Loucy (cell line): Measurements from ENCODE around the gene KRTAP19-1.

Experiments used
- H2AFZ ChIP-seq: fragments of 200-600 bp; sonication (generic); 2 replicates; pipeline ENCODE4 v1.6.0; 2016; ENCODE audit warnings: antibody characterized with exemption, mild to moderate bottlenecking, low read length, moderate library complexity
- H3F3A ChIP-seq: fragments of 200-600 bp; 2 replicates; pipeline ENCODE4 v1.6.0; 2016; ENCODE audit warnings: antibody characterized with exemption, low read depth, mild to moderate bottlenecking
- H3K27me3 ChIP-seq: fragments of 200-600 bp; sonication (generic); 2 replicates; pipeline ENCODE4 v1.6.1; 2014; ENCODE audit warnings: low read length, mild to moderate bottlenecking; ENCODE audit not compliant: insufficient read depth, poor library complexity, severe bottlenecking
- H3K36me3 ChIP-seq: fragments of 200-600 bp; sonication (generic); 2 replicates; pipeline ENCODE4 v1.6.1; 2016; ENCODE audit warnings: low read length; ENCODE audit not compliant: insufficient read depth
- H3K4me1 ChIP-seq: fragments of 200-600 bp; sonication (generic); 2 replicates; pipeline ENCODE4 v1.5.1; 2014; ENCODE audit warnings: low read length, mild to moderate bottlenecking; ENCODE audit not compliant: insufficient read depth, poor library complexity, severe bottlenecking
- H3K4me2 ChIP-seq: fragments of 200-600 bp; sonication (generic); 2 replicates; pipeline ENCODE4 v1.6.0; 2014; ENCODE audit warnings: antibody characterized with exemption, low read length, low read depth, mild to moderate bottlenecking; ENCODE audit not compliant: poor library complexity, severe bottlenecking
- H3K4me3 ChIP-seq: fragments of 200-600 bp; sonication (generic); 2 replicates; pipeline ENCODE4 v1.5.1; 2014; ENCODE audit warnings: low read length, mild to moderate bottlenecking, mixed read lengths; ENCODE audit not compliant: poor library complexity, severe bottlenecking
- H3K79me2 ChIP-seq: fragments of 200-600 bp; sonication (generic); 2 replicates; pipeline ENCODE4 v1.6.1; 2014; ENCODE audit warnings: low read length; ENCODE audit not compliant: insufficient read depth
- H3K9ac ChIP-seq: fragments of 200-600 bp; sonication (generic); 2 replicates; pipeline ENCODE4 v1.6.0; 2014; ENCODE audit warnings: mild to moderate bottlenecking, low read depth, low read length, moderate library complexity; ENCODE audit not compliant: poor library complexity, severe bottlenecking
- H3K9me2 ChIP-seq: fragments of 200-600 bp; sonication (generic); replicated peaks from 2 replicates; pipeline ENCODE4 v1.6.1; 2016; ENCODE audit warnings: low read depth, low read length, mixed read lengths
- H3K9me3 ChIP-seq: fragments of 200-600 bp; sonication (generic); 2 replicates; pipeline ENCODE4 v1.6.1; 2014; ENCODE audit warnings: mild to moderate bottlenecking, antibody characterized with exemption, low read length, low read depth; ENCODE audit not compliant: insufficient read depth
- H4K20me1 ChIP-seq: fragments of 200-600 bp; sonication (generic); 2 replicates; pipeline ENCODE4 v1.6.0; 2014; ENCODE audit warnings: antibody characterized with exemption, low read length, mild to moderate bottlenecking; ENCODE audit not compliant: insufficient read depth, poor library complexity, severe bottlenecking
- CTCF ChIP-seq: fragments of 200-600 bp; sonication (generic); conservative IDR thresholded peaks from 2 replicates; pipeline ENCODE4 v1.5.1; 2014; ENCODE audit warnings: mild to moderate bottlenecking, antibody characterized with exemption, low read length
- EZH2phosphoT487 ChIP-seq: fragments of 200-600 bp; IDR thresholded peaks from 2 replicates; pipeline ENCODE4 v1.6.1; 2018; ENCODE audit warnings: antibody characterized with exemption, mild to moderate bottlenecking, moderate library complexity, borderline replicate concordance

Gene KRTAP19-1

GRCh38 chr21:30502041-30502440 is 21.9 kb upstream of the KRTAP19-1 start, which contains the start of gene KRTAP19-5:
TSS of gene KRTAP19-5 (minus strand) at chr21:30502141. CDS start at chr21:30502090, 51 bp downstream.
- Histone ChIP-seq H2AFZ (no peak within 1 kb of the TSS), H3K79me2 (no peaks in the 10 kb centered on the region), H3K9me2 (no peaks in the 10 kb centered on the region), H4K20me1 (no peaks in the 10 kb centered on the region), H3K36me3 (no peaks in the 10 kb centered on the region), H3K27me3 (no peaks in the 10 kb centered on the region), H3K9ac (no peak within 1 kb of the TSS), H3K4me2 (no peak within 1 kb of the TSS), H3K9me3 (no peaks in the 10 kb centered on the region), H3F3A (no peaks in the 10 kb centered on the region), H3K4me3 (no peak within 1 kb of the TSS), H3K4me1 (no peaks in the 10 kb centered on the region)
- TF ChIP-seq CTCF: no peak
- no peak for TF ChIP-seq EZH2phosphoT487

GRCh38 chr21:30497065-30497464 is 16.9 kb upstream of the KRTAP19-1 start, which contains the start of gene KRTAP19-4:
TSS of gene KRTAP19-4 (minus strand) at chr21:30497165. CDS start at chr21:30497110, 55 bp downstream.
- Histone ChIP-seq H3K4me3 (no peak within 1 kb of the TSS), H3K9me3 (no peaks in the 10 kb centered on the region), H2AFZ (no peak within 1 kb of the TSS), H3K4me1 (no peaks in the 10 kb centered on the region), H3F3A (no peaks in the 10 kb centered on the region), H3K4me2 (no peak within 1 kb of the TSS), H3K36me3 (no peaks in the 10 kb centered on the region), H3K9ac (no peak within 1 kb of the TSS), H3K79me2 (no peaks in the 10 kb centered on the region), H4K20me1 (no peaks in the 10 kb centered on the region), H3K27me3 (no peaks in the 10 kb centered on the region), H3K9me2 (no peaks in the 10 kb centered on the region)
- no peak for TF ChIP-seq CTCF
- no peak for TF ChIP-seq EZH2phosphoT487

GRCh38 chr21:30491963-30492428 is 11.8 kb upstream of the KRTAP19-1 start, which contains the start of gene KRTAP19-3:
TSS of gene KRTAP19-3 (minus strand) at chr21:30492013. CDS start at chr21:30491957, 56 bp downstream.
- no peak for TF ChIP-seq CTCF
- no peak for TF ChIP-seq EZH2phosphoT487
- H4K20me1 ChIP-seq: no peaks in the 10 kb centered on the region
- peaks cover 2% of the 10 kb centered on the region; the same call in 1 of the 2 replicates for H3K9me3 ChIP-seq
- no peak within 1 kb of the TSS for H3K4me2 ChIP-seq
- H3K27me3 ChIP-seq: no peaks in the 10 kb centered on the region
- no peak within 1 kb of the TSS for H3K4me3 ChIP-seq
- no peak within 1 kb of the TSS for H3K9ac ChIP-seq
- no peaks in the 10 kb centered on the region for H3F3A ChIP-seq
- no peaks in the 10 kb centered on the region for H3K36me3 ChIP-seq
- H3K4me1 ChIP-seq: no peaks in the 10 kb centered on the region
- no peaks in the 10 kb centered on the region for H3K79me2 ChIP-seq
- no peaks in the 10 kb centered on the region for H3K9me2 ChIP-seq
- H2AFZ ChIP-seq: no peak within 1 kb of the TSS
